Measurements from ENCODE around the gene ZIC1.

ZIC1 gene

DNA sequence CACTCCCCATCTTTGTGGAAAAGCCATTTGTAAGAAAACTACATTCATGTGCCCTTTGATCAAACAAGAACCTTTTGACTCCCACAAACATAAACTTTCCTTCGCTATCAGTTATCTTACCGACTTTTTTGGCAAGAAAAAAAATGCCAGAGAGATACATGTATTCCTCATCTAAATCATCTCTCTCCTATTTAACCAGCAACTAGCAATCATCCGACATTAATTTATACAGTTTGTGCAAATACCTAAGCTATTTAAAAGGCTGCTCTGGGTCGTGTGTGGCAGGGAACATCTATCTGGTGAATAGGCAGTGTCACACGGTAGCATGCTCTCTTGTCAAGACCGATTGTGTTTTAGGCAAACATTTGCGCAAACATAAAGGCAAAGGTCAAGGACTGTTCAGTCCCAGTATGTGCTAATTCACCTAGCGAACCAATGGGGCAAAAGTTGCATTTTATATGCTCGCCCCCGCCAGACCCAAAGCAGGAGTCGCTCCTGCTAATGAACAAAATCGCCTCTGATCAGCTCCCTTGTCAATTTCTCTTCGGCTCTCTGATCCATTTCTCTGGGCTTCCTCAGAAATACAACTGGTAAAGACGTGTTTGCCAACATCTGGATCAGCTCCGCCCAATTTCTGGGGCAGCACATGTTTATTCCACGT lies 40.5 kb upstream of the ZIC1 start:
- no peak overlapping the region for H3K4me3 ChIP-seq (ENCODE audit: low read depth, low read length)
- no peaks in the 10 kb centered on the region for H3K4me1 ChIP-seq
- H3K9ac ChIP-seq: no peak overlapping the region
- peaks cover 9% of the 10 kb centered on the region for H3K27me3 ChIP-seq (ENCODE audit: control insufficient read depth, insufficient read depth, low read length)
- TF ChIP-seq, protein P1, sequence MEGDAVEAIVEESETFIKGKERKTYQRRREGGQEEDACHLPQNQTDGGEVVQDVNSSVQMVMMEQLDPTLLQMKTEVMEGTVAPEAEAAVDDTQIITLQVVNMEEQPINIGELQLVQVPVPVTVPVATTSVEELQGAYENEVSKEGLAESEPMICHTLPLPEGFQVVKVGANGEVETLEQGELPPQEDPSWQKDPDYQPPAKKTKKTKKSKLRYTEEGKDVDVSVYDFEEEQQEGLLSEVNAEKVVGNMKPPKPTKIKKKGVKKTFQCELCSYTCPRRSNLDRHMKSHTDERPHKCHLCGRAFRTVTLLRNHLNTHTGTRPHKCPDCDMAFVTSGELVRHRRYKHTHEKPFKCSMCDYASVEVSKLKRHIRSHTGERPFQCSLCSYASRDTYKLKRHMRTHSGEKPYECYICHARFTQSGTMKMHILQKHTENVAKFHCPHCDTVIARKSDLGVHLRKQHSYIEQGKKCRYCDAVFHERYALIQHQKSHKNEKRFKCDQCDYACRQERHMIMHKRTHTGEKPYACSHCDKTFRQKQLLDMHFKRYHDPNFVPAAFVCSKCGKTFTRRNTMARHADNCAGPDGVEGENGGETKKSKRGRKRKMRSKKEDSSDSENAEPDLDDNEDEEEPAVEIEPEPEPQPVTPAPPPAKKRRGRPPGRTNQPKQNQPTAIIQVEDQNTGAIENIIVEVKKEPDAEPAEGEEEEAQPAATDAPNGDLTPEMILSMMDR (IDR thresholded peaks at IDR 0.05): no peak
- H3K36me3 ChIP-seq (ENCODE audit: control insufficient read depth, insufficient read depth, low read length): no peaks in the 10 kb centered on the region
- H3K9me3 ChIP-seq (ENCODE audit: control insufficient read depth, low read length): no peaks in the 10 kb centered on the region
- H3K79me2 ChIP-seq: no peaks in the 10 kb centered on the region
- no peak overlapping the region for H3K27ac ChIP-seq
- H3K4me2 ChIP-seq (ENCODE audit: low read length): no peak overlapping the region
- H2AFZ ChIP-seq: no peak overlapping the region

DNA sequence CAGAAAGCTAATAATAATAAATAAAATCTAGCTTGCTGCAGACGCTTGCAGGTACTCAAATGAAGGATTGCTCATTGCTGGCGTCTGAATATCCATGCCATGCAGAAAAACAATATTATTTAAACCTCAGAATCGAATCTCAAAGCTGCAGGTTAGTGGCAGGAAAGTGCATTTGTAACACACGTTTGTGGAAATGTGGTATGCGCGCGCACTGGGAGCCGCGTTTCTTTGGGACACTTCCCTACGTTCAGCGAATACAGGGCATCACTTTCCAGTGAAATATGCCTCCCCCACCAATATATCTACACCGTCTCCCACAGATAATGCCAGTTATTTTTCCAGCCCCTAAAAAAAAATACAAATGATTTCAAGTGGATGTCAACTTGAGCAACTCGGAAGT lies 39.9 kb upstream of the ZIC1 start:
- H3K27me3 ChIP-seq (ENCODE audit: control insufficient read depth, insufficient read depth, low read length): peaks cover 9% of the 10 kb centered on the region
- H3K9ac ChIP-seq: no peak overlapping the region
- TF ChIP-seq, protein P1 (IDR thresholded peaks at IDR 0.05): no peak
- no peak overlapping the region for H2AFZ ChIP-seq
- no peaks in the 10 kb centered on the region for H3K79me2 ChIP-seq
- no peak overlapping the region for H3K4me3 ChIP-seq (ENCODE audit: low read depth, low read length)
- H3K9me3 ChIP-seq (ENCODE audit: control insufficient read depth, low read length): no peaks in the 10 kb centered on the region
- H3K36me3 ChIP-seq (ENCODE audit: control insufficient read depth, insufficient read depth, low read length): no peaks in the 10 kb centered on the region
- H3K4me2 ChIP-seq (ENCODE audit: low read length): no peak overlapping the region
- no peak overlapping the region for H3K27ac ChIP-seq
- H3K4me1 ChIP-seq: no peaks in the 10 kb centered on the region

DNA sequence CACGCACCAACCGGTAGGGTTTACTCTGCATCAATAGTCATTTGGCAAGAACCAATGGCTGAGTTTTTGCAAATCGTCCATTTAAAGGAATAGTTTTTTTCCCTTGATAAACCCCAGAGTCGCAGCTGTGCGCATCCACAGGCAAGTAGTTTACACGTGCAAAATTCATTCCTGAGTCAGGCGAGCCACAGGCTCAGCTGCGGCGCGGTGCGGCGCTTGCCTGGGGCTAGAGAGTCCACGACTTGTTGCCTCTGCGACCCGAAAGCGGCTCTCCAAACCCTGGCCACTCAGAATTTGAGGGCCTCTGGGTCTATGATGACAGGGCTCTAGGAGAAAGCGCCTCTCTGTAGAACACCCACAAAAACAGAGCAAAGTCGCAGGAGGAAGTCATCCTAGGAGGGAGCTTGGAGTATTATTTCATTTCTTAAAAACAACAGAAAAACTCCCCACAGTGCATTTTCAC lies 39.5 kb upstream of the ZIC1 start:
- H3K4me2 ChIP-seq (ENCODE audit: low read length): no peak overlapping the region
- no peak overlapping the region for H3K4me3 ChIP-seq (ENCODE audit: low read depth, low read length)
- H3K9me3 ChIP-seq (ENCODE audit: control insufficient read depth, low read length): no peaks in the 10 kb centered on the region
- no peaks in the 10 kb centered on the region for H3K4me1 ChIP-seq
- peaks cover 9% of the 10 kb centered on the region for H3K27me3 ChIP-seq (ENCODE audit: control insufficient read depth, insufficient read depth, low read length)
- H3K79me2 ChIP-seq: no peaks in the 10 kb centered on the region
- TF ChIP-seq, protein P1 (IDR thresholded peaks at IDR 0.05): no peak
- no peak overlapping the region for H3K27ac ChIP-seq
- no peak overlapping the region for H2AFZ ChIP-seq
- H3K9ac ChIP-seq: no peak overlapping the region
- H3K36me3 ChIP-seq (ENCODE audit: control insufficient read depth, insufficient read depth, low read length): no peaks in the 10 kb centered on the region

DNA sequence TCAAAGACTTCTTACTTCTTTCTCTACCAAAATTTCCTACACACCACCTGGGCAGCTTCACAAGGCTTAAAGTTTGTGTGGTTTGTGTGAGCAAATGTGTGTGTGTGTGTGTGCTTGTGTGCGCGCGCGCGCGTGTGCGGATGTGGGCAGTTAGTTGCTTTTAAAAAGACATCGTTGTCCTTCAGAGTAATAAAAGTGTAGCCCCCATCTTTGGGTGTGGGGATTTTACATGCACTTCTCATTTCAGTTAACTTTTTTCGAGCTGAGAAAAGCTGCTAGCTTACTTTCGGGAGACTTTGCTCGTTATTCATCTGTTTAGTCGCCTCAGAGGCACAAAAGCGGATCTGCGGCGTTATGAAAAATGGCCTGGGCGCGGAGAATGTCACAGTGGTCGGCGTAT lies 38.8 kb upstream of the ZIC1 start:
- Histone ChIP-seq H3K4me2 (ENCODE audit: low read length) (no peak overlapping the region), H3K79me2 (no peaks in the 10 kb centered on the region), H3K9me3 (ENCODE audit: control insufficient read depth, low read length) (no peaks in the 10 kb centered on the region), H2AFZ (no peak overlapping the region), H3K4me3 (ENCODE audit: low read depth, low read length) (no peak overlapping the region), H3K4me1 (no peaks in the 10 kb centered on the region), H3K36me3 (ENCODE audit: control insufficient read depth, insufficient read depth, low read length) (no peaks in the 10 kb centered on the region), H3K27me3 (ENCODE audit: control insufficient read depth, insufficient read depth, low read length) (peaks cover 9% of the 10 kb centered on the region), H3K9ac (no peak overlapping the region), H3K27ac (no peak overlapping the region)
- TF ChIP-seq, protein P1 (IDR thresholded peaks at IDR 0.05): no peak

DNA sequence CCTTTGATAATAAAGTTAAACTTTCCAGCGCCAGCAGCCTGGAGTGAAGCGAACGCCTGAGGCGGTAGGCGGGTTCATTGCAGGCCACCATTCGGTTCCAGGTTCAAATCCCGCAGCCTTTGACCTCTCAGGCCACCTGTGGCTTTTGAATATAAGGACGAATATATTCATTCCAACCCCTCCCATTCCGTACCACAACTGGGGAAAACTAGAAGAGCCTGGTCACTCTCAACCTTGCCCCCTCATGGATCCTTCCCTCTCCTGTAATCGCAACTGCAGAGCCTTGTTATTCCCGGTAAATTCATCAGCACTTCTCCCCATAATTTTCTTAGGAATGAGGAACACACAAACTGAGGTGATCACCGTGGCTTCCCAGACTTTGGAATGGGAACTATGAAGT lies 38.0 kb upstream of the ZIC1 start:
- no peaks in the 10 kb centered on the region for H3K4me1 ChIP-seq
- H3K9ac ChIP-seq: no peak overlapping the region
- no peak overlapping the region for H3K4me3 ChIP-seq (ENCODE audit: low read depth, low read length)
- H3K79me2 ChIP-seq: no peaks in the 10 kb centered on the region
- H3K4me2 ChIP-seq (ENCODE audit: low read length): no peak overlapping the region
- H3K27me3 ChIP-seq (ENCODE audit: control insufficient read depth, insufficient read depth, low read length): peaks cover 9% of the 10 kb centered on the region
- no peak overlapping the region for H2AFZ ChIP-seq
- TF ChIP-seq, protein P1 (IDR thresholded peaks at IDR 0.05): no peak
- no peak overlapping the region for H3K27ac ChIP-seq
- H3K9me3 ChIP-seq (ENCODE audit: control insufficient read depth, low read length): no peaks in the 10 kb centered on the region
- no peaks in the 10 kb centered on the region for H3K36me3 ChIP-seq (ENCODE audit: control insufficient read depth, insufficient read depth, low read length)
